Esophagus muscularis mucosa (tissue), 4 donors: ENCODE measurements around the gene EIF2B5. TPM values are rescaled to one million over a fixed set of nuclear protein-coding genes. Genes with fewer than 3 reads are reported as not detected.
A peak's percentile ranks its signal among the peaks of the same experiment; 100 is the strongest.

ENCODE experiments used
- DNase-seq: peaks from one replicate; pipeline ENCODE4 v3.0.0-alpha.2; 2017; ENCODE audit errors: extremely low spot score
- H3K27ac ChIP-seq, 4 donors: fragments of 200-600 bp; sonication (generic); replicated peaks in 1 of 4; 1 replicate in 3 of 4; 2 replicates in 1 of 4; pipeline ENCODE4 v1.5.1; 2016 to 2019; ENCODE audit warnings: mild to moderate bottlenecking in 1 of 4
- H3K27me3 ChIP-seq, 4 donors: fragments of 200-600 bp; sonication (generic); one replicate each; pipeline versions ENCODE4 v1.5.1 to v1.6.0; 2016 to 2019
- H3K36me3 ChIP-seq, 4 donors: fragments of 200-600 bp; sonication (generic); one replicate each; pipeline ENCODE4 v1.5.1; 2016 to 2019
- H3K4me1 ChIP-seq, 4 donors: fragments of 200-600 bp; sonication (generic); one replicate each; pipeline ENCODE4 v1.5.1; 2016 to 2019
- H3K4me3 ChIP-seq, 4 donors: fragments of 200-600 bp; sonication (generic); 1 replicate in 2 of 4; 2 replicates in 2 of 4; pipeline ENCODE4 v1.5.1; 2016 to 2019; ENCODE audit warnings: mild to moderate bottlenecking in 4 of 4, moderate library complexity in 1 of 4
- H3K9me3 ChIP-seq, 4 donors: fragments of 200-600 bp; sonication (generic); 1 replicate in 3 of 4; 2 replicates in 1 of 4; pipeline ENCODE4 v1.5.1; 2016 to 2019
- EP300 ChIP-seq: sonication (generic); formaldehyde crosslinking; IDR thresholded peaks from one replicate; pipeline ENCODE4 v1.6.1; 2017; ENCODE audit warnings: antibody characterized with exemption
- POLR2A ChIP-seq: fragments of 450-650 bp; IDR thresholded peaks from one replicate; pipeline ENCODE4 v1.6.1; 2017; ENCODE audit warnings: antibody characterized with exemption, moderate library complexity, mild to moderate bottlenecking, low read depth
- POLR2AphosphoS5 ChIP-seq, 2 donors: sonication (generic); formaldehyde crosslinking; IDR thresholded peaks; one replicate each; pipeline ENCODE4 v1.6.1; 2017; ENCODE audit warnings: antibody characterized with exemption in 2 of 2
- WGBS: methylation state at CpG from one replicate; pipeline ENCODE4 v1.1.5; 2018; 5-methylcytosine and 5-hydroxymethylcytosine counted together
- intact Hi-C: fragments of 100-400 bp; cut with DNase I; formaldehyde crosslinking; loops from one replicate; pipeline ENCODE4 v1.15.1; 2023
- total RNA-seq, 4 donors: library from RNA; depleted of rRNA; stranded (reverse); fragments of >200 nt; gene quantifications; one replicate each; pipeline versions ENCODE4 v1.1.0 to v1.2.1, GENCODE V29; 2016
- TF ChIP-seq, protein P1 (sequence below), 3 experiments: fragments of 200-600 bp in 2 of 3; fragments of 450-650 bp in 1 of 3; sonication (generic) in 2 of 3; IDR thresholded peaks; one replicate each; pipeline ENCODE4 v1.5.1; 2017 to 2019; ENCODE audit warnings: antibody characterized with exemption in 3 of 3, mild to moderate bottlenecking in 2 of 3, moderate library complexity in 1 of 3

EIF2B5 gene
- total RNA-seq, 4 donors from 2014 or later: 29.3 to 39.5 (median 33.8) TPM

DNA sequence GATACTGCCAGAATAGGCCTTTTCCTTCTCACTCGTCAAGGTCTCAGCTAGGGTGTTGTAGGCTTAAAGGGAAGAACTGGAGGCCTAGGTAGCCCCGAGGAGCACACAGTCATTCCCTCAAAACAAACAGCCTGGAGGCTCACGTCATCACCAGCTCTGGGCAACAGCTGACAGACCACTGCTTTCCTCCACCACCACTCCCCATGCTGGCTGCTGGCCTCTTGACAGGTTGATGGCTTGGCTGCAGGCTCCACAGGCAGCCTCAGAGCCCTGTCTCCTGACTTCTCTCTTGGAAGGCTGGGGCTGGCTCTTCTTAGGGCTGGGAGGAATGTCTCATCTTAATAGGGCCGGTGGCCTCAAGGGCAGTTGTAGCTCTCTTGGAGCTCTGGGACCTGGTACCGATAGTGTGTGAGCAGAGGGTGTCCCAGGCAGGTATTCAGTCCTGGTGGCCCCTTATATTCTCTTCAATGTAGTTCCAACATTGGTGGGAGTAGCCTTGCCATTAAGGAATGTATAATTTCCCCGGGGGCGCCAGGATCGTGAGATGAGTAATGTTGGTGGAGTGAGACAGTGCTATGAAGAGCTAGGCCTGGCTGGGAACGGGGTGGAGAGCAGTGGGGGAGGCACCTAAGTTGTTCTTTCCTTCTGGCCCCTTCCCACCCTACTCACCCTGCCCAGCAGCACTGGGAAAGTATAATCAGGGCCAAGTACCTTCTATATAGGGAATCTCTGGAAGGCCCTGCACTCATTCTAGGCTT is 33.4 kb downstream of the EIF2B5 start:
- Histone ChIP-seq H3K27me3 (no peaks in the 10 kb centered on the region), H3K36me3 (peaks cover 80 to 93% (median 89%) of the 10 kb centered on the region in 4 donors), H3K9me3 (no peaks in the 10 kb centered on the region), H3K4me3 (no peak overlapping the region), H3K4me1 (peaks cover 1 to 39% (median 31%) of the 10 kb centered on the region in 4 donors), H3K27ac (peak overlapping the region; percentile 52 to 71 (median 66))
- DNase-seq: no peak
- TF ChIP-seq POLR2AphosphoS5 (IDR thresholded peaks at IDR 0.05) (peak in 1 of 2 donors; percentile 23), POLR2A (no peak)
- intact Hi-C loops: no loop called here
- WGBS: 56% methylated on average over 9 of the region's 9 CpGs

DNA sequence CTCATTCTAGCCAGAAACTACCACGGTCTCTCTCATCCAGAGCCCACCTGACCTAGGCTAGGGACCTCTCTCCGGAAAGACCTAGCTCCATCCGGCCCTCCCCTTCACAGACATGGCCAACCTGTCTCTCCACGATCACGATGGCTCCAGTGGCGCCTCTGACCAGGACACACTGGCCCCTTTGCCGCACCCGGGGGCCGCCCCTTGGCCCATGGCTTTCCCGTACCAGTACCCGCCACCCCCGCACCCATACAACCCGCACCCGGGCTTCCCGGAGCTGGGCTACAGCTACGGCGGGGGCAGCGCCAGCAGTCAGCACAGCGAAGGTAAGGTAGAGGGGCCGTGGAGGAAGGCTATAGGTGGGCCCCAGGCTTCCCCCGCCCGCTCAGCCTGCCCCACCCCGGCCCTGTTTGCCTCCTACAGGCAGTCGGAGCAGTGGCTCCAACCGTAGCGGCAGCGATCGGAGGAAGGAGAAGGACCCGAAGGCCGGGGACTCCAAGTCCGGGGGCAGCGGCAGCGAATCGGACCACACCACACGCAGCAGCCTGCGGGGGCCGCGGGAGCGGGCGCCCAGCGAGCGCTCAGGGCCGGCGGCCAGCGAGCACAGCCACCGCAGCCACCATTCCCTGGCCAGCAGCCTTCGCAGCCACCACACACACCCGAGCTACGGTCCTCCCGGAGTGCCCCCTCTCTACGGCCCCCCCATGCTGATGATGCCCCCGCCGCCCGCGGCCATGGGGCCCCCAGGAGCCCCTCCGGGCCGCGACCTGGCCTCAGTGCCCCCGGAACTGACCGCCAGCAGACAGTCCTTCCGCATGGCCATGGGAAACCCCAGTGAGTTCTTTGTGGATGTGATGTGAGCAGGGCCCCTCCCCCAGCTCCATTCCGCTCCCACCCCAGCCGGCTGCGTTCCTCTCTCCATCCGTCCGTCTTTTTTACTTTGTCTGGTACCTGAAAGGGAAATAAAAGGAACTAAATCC is 35.0 kb downstream of the EIF2B5 start:
- Histone ChIP-seq H3K9me3 (no peaks in the 10 kb centered on the region), H3K36me3 (peaks cover 64 to 77% (median 73%) of the 10 kb centered on the region in 4 donors), H3K4me3 (no peak overlapping the region), H3K27ac (peak overlapping the region; percentile 52 to 71 (median 66)), H3K27me3 (no peaks in the 10 kb centered on the region), H3K4me1 (peaks cover 8 to 36% (median 32%) of the 10 kb centered on the region in 4 donors)
- intact Hi-C loops: no loop called here
- DNase-seq: no peak
- TF ChIP-seq, protein P1, sequence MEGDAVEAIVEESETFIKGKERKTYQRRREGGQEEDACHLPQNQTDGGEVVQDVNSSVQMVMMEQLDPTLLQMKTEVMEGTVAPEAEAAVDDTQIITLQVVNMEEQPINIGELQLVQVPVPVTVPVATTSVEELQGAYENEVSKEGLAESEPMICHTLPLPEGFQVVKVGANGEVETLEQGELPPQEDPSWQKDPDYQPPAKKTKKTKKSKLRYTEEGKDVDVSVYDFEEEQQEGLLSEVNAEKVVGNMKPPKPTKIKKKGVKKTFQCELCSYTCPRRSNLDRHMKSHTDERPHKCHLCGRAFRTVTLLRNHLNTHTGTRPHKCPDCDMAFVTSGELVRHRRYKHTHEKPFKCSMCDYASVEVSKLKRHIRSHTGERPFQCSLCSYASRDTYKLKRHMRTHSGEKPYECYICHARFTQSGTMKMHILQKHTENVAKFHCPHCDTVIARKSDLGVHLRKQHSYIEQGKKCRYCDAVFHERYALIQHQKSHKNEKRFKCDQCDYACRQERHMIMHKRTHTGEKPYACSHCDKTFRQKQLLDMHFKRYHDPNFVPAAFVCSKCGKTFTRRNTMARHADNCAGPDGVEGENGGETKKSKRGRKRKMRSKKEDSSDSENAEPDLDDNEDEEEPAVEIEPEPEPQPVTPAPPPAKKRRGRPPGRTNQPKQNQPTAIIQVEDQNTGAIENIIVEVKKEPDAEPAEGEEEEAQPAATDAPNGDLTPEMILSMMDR (IDR thresholded peaks at IDR 0.05): no peak
- 91% methylated on average over 54 of the region's 66 CpGs for WGBS

DNA sequence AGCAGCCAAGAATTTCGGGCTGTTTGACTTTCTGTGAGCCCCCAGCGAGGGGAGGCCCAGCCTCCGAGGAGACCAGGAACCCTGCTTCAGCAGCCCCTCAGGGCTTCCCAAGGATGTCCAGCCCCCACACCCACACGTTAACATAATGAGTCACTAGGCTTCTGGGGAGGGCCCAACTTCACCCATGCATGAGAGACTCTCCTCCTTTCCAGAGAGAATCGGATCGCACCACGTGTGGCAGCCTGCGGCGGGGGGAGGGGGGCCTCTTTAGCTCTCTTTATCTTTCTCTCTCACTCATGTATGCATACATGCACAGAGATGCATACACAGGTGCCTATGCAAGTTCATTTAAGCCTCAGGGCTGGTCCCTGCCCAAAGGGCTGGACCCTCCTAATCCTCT is 36.4 kb downstream of the EIF2B5 start:
- TF ChIP-seq POLR2AphosphoS5 (IDR thresholded peaks at IDR 0.05) (no peak), POLR2A (no peak), EP300 (no peak)
- TF ChIP-seq, protein P1 (IDR thresholded peaks at IDR 0.05): no peak
- 71% methylated on average over 4 of the region's 9 CpGs for WGBS
- intact Hi-C loops: no loop called here
- Histone ChIP-seq H3K4me1 (peaks cover 17 to 50% (median 45%) of the 10 kb centered on the region in 4 donors), H3K27ac (peak overlapping the region in 2 of 4 donors; percentile 17 to 20), H3K4me3 (no peak overlapping the region), H3K36me3 (peaks cover 51 to 63% (median 59%) of the 10 kb centered on the region in 4 donors), H3K27me3 (no peaks in the 10 kb centered on the region), H3K9me3 (no peaks in the 10 kb centered on the region)
- DNase-seq: no peak

DNA sequence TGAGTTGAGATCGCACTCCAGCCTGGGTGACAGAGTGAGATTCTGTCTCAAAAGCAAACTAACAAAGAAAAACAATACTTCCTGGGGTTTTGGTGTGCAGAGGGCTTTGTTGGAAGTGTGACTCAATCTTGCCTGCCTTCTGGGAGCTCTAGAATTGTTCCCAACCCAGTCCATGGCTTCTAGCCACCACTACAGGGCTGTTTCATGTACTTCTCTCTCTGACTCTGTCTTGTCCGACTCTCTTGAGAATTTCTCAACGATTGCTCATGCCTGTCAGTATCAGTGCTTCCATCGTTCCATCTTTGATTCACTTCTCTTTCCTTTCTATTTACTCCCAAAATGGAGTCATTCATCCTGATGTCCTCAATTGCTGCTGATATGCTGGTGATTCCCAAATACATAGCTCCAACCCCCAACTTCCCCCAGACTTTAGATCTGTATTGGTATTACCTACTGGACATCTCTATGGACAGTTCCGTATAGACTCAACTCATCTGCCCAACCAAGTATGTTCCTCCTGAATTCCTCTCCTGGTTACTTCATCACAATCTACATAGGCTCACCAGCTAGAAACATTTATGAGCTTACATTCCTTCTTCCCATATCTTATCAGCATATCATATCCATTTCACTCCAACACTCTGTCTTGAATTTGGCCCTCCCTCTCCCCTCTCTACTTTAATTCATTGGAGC is 37.7 kb downstream of the EIF2B5 start:
- Histone ChIP-seq H3K27me3 (no peaks in the 10 kb centered on the region), H3K4me3 (no peak overlapping the region), H3K27ac (peak overlapping the region; percentile 1 to 97 (median 36)), H3K9me3 (no peaks in the 10 kb centered on the region), H3K36me3 (peaks cover 40 to 61% (median 55%) of the 10 kb centered on the region in 4 donors), H3K4me1 (peaks cover 29 to 62% (median 56%) of the 10 kb centered on the region in 4 donors)
- no peak for TF ChIP-seq EP300
- peak in 1 of 2 donors; percentile 16 for TF ChIP-seq POLR2AphosphoS5 (IDR thresholded peaks at IDR 0.05)
- TF ChIP-seq, protein P1 (IDR thresholded peaks at IDR 0.05): no peak
- no peak for DNase-seq
- WGBS: 77% methylated on average over 5 of the region's 5 CpGs
- intact Hi-C loops: no loop called here
